Esophagus squamous epithelium (tissue), 5 donors: Measurements from ENCODE around the gene CSTPP1. TPM values are rescaled to one million over a fixed set of nuclear protein-coding genes. Genes with fewer than 3 reads are reported as not detected.

ENCODE experiments used
- DNase-seq: peaks from one replicate; lab custom pipeline; 2025; lab: John Stamatoyannopoulos, UW
- H3K27ac ChIP-seq, 4 donors: fragments of 200-600 bp; sonication (generic); one replicate each; pipeline ENCODE4 v1.5.1; 2016 to 2019; ENCODE audit warnings: mild to moderate bottlenecking in 1 of 4
- H3K27me3 ChIP-seq, 4 donors: fragments of 200-600 bp; sonication (generic); 1 replicate in 3 of 4; 2 replicates in 1 of 4; pipeline versions ENCODE4 v1.5.1 to v1.6.0; 2017 to 2021; ENCODE audit warnings: antibody characterized with exemption in 1 of 4
- H3K36me3 ChIP-seq, 3 donors: fragments of 200-600 bp; sonication (generic); one replicate each; pipeline ENCODE4 v1.5.1; 2016 to 2019
- H3K4me1 ChIP-seq, 3 donors: fragments of 200-600 bp; sonication (generic); one replicate each; pipeline ENCODE4 v1.5.1; 2017 to 2019
- H3K4me3 ChIP-seq, 4 donors: fragments of 200-600 bp; sonication (generic); 1 replicate in 3 of 4; 2 replicates in 1 of 4; pipeline ENCODE4 v1.5.1; 2016 to 2019; ENCODE audit warnings: mild to moderate bottlenecking in 2 of 4, moderate library complexity in 1 of 4
- H3K9me3 ChIP-seq, 3 donors: fragments of 200-600 bp; sonication (generic); one replicate each; pipeline ENCODE4 v1.5.1; 2016 to 2019
- POLR2A ChIP-seq, 4 donors: fragments of 450-650 bp; IDR thresholded peaks; one replicate each; pipeline ENCODE4 v1.6.1; 2017; ENCODE audit warnings: antibody characterized with exemption in 4 of 4, mild to moderate bottlenecking in 4 of 4, moderate library complexity in 3 of 4
- WGBS, 2 donors: methylation state at CpG; one replicate each; pipeline ENCODE4 v1.1.5; 2018; 5-methylcytosine and 5-hydroxymethylcytosine counted together
- intact Hi-C: fragments of 100-400 bp; cut with DNase I; formaldehyde crosslinking; loops from one replicate; pipeline ENCODE4 v1.15.0; 2022
- total RNA-seq, 4 donors: library from RNA; depleted of rRNA; stranded (reverse); fragments of >200 nt; gene quantifications; one replicate each; pipeline ENCODE4 v1.1.0, GENCODE V29; 2016
- TF ChIP-seq, protein P1 (sequence below), 6 experiments: fragments of 450-650 bp in 4 of 6; fragments of 200-600 bp in 2 of 6; sonication (generic) in 2 of 6; IDR thresholded peaks; one replicate each; pipeline ENCODE4 v1.5.1; 2016 to 2019; ENCODE audit warnings: antibody characterized with exemption in 6 of 6, mild to moderate bottlenecking in 4 of 6, moderate library complexity in 4 of 6
- donor health status: DM: yes; HTN: yes; CAD: no.

CSTPP1 gene
- total RNA-seq, 4 donors from 2014 or later = 9.4 to 19.6 (median 16.4) TPM

DNA sequence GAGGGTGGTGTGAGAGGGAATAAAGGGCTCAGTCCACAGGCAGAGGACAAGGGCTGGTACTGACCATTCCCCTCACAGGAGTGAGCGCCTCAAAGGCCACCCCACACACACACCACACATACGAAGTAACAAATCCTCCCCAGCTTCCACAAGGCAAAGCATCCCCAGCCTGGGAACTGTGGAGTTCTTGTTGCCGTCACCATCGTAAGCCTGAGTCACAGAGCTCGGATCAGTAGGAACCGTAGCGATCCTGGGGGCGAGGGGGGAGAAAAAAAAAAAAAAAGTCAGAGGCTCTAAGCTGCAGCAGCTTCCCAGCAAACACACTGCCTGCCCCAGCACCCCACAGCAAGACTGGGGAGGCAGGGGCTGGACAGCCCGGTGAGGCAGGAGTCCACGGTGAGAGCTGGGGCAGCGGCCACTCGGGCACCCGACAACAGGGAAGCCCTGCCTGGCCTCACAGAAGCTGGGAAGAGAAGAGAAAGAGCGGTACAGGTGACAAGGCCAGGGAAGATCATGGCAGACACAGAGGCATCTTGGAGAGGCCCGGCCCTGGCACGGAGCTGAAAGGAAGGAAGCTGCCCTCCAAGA, 228.8 kb downstream of the CSTPP1 start:
- intact Hi-C loops = no loop called here
- no peak for DNase-seq
- H3K4me1 ChIP-seq = peaks cover 0 to 28% (median 0%) of the 10 kb centered on the region in 3 donors
- no peak overlapping the region for H3K4me3 ChIP-seq
- H3K27ac ChIP-seq = no peak overlapping the region
- TF ChIP-seq, protein P1, sequence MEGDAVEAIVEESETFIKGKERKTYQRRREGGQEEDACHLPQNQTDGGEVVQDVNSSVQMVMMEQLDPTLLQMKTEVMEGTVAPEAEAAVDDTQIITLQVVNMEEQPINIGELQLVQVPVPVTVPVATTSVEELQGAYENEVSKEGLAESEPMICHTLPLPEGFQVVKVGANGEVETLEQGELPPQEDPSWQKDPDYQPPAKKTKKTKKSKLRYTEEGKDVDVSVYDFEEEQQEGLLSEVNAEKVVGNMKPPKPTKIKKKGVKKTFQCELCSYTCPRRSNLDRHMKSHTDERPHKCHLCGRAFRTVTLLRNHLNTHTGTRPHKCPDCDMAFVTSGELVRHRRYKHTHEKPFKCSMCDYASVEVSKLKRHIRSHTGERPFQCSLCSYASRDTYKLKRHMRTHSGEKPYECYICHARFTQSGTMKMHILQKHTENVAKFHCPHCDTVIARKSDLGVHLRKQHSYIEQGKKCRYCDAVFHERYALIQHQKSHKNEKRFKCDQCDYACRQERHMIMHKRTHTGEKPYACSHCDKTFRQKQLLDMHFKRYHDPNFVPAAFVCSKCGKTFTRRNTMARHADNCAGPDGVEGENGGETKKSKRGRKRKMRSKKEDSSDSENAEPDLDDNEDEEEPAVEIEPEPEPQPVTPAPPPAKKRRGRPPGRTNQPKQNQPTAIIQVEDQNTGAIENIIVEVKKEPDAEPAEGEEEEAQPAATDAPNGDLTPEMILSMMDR (IDR thresholded peaks at IDR 0.05) = no peak
- no peak for TF ChIP-seq POLR2A (IDR thresholded peaks at IDR 0.05)
- H3K27me3 ChIP-seq = no peaks in the 10 kb centered on the region
- H3K9me3 ChIP-seq = no peaks in the 10 kb centered on the region
- peaks cover 40 to 88% (median 59%) of the 10 kb centered on the region in 3 donors for H3K36me3 ChIP-seq
- WGBS, 2 donors = 86 to 91% methylated on average over 10 to 12 of the region's 16 CpGs

DNA sequence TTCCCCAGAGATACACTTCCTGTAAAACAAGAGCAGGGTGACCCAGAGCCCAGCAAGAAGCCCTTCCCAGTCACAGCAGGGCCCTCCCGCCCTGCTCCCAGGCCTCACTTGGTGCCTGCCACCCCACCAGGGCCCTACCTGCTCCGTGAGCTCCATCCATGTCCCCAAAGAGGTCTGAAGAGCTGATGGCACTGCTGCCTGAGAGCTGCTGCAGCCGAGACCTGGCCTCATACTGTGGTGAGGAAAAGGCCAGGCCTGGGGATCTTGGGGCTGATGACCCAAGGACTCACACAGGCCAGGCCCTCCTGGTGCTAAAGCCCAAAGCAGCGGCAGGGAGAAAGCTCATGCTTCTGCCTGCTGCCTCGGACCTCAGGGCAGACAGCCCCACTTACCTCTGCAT, 229.8 kb downstream of the CSTPP1 start:
- TF ChIP-seq POLR2A (IDR thresholded peaks at IDR 0.05) = no peak
- TF ChIP-seq, protein P1 (IDR thresholded peaks at IDR 0.05) = no peak
- 90 to 100% methylated on average over 2 of the region's 5 CpGs for WGBS, 2 donors
- Histone ChIP-seq H3K36me3 (peaks cover 40 to 99% (median 65%) of the 10 kb centered on the region in 3 donors), H3K27ac (no peak overlapping the region), H3K4me1 (peaks cover 7 to 32% (median 7%) of the 10 kb centered on the region in 3 donors), H3K4me3 (no peak overlapping the region), H3K9me3 (no peaks in the 10 kb centered on the region), H3K27me3 (no peaks in the 10 kb centered on the region)
- intact Hi-C loops = no loop called here
- DNase-seq = no peak

DNA sequence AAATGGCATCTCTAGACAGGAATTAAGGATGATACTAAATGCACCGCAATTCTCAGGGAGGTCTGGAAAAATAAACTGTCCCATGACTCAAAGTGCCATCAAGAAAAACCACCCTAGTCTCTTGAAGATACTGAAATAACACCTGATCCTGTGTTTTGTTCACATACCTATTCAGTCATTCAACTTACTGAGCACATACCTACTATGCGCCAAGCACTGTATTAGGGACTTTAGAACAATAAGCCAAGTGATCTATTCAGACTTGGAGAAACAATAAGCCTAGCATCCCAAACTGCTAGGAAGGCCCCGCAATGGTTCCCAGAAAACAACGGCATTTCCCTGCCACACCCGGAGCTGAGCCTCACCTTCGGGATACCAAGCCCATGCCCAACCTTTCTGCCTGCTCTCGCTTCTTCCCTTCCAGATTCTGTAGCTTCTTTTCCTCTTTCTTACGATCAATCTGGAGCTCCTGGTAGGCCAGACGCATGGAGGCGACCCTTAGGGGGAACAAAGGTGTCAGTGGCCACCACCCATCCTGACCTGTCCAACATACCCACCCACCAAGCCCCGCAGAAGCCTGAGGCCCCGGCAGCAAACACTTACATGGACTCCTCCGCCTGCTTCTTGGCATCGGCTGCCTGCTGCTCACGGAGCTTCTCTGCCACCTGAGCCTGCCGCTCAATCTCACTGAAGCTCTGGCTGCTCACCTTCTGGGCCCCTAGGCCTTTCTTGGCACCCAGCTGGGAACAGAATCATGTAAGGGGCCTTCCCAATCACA, 234.7 kb downstream of the CSTPP1 start:
- intact Hi-C loops = loop anchor here (10.0 kb wide), 1 partner anchor 184 kb away; the partner anchor contains the start of gene MYBPC3
- H3K4me1 ChIP-seq = peaks cover 38 to 58% (median 39%) of the 10 kb centered on the region in 3 donors

DNA sequence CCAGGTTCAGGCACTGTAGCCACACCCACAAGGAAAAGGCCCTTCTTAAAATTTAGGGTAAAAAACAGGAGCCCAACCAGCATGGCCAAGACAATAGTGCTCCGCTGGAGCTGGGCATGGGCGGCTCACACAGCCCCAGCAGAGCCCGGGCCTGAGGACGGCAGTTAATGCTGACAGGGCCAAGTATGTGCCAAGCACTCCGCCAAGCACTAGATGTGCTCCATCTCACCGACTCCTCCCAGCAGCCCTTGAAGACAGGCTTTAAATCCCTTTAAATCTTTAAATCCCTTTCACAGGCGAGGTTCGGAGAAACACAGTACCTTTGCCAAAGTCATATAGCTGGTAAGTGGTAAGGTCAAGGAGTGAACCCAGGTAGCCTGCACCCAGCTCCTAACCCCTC, 235.3 kb downstream of the CSTPP1 start:
- H3K27ac ChIP-seq = peak overlapping the region; percentile 54 to 80 (median 64)

More for the DNA sequence above, 234.7 kb downstream of the CSTPP1 start:
- Histone ChIP-seq H3K36me3 (peaks cover 20 to 92% (median 57%) of the 10 kb centered on the region in 3 donors), H3K27me3 (no peaks in the 10 kb centered on the region), H3K9me3 (no peaks in the 10 kb centered on the region), H3K27ac (peak overlapping the region; percentile 54 to 80 (median 64)), H3K4me3 (no peak overlapping the region)
- 50 to 63% methylated on average over 14 to 16 of the region's 16 CpGs for WGBS, 2 donors
- TF ChIP-seq, protein P1 (IDR thresholded peaks at IDR 0.05) = no peak
- TF ChIP-seq POLR2A (IDR thresholded peaks at IDR 0.05) = no peak
- DNase-seq = no peak

More for the DNA sequence above, 235.3 kb downstream of the CSTPP1 start:
- H3K9me3 ChIP-seq = no peaks in the 10 kb centered on the region
- peaks cover 17 to 86% (median 50%) of the 10 kb centered on the region in 3 donors for H3K36me3 ChIP-seq
- H3K4me1 ChIP-seq = peaks cover 38 to 58% (median 39%) of the 10 kb centered on the region in 3 donors
- DNase-seq = no peak
- intact Hi-C loops = loop anchor here (10.0 kb wide), 1 partner anchor 183 kb away; the partner anchor contains the start of gene MYBPC3
- H3K27me3 ChIP-seq = no peaks in the 10 kb centered on the region
- H3K4me3 ChIP-seq = no peak overlapping the region
- WGBS, 2 donors = 27% methylated on average over 7 to 8 of the region's 8 CpGs
- TF ChIP-seq, protein P1 (IDR thresholded peaks at IDR 0.05) = no peak
- TF ChIP-seq POLR2A (IDR thresholded peaks at IDR 0.05) = no peak
